K562 (cell line): ENCODE results near the gene DGLUCY. TPM values are rescaled to one million over a fixed set of nuclear protein-coding genes. Genes with fewer than 3 reads are reported as not detected.

ENCODE experiments used
- CBX1 ChIP-seq: sonication (generic); IDR thresholded peaks from 2 replicates; pipeline ENCODE4 v1.6.1; 2016; ENCODE audit warnings: antibody characterized with exemption, low read depth, mild to moderate bottlenecking
- ERF ChIP-seq: fragments of 450-650 bp; formaldehyde crosslinking; IDR thresholded peaks from 2 replicates; pipeline ENCODE4 v1.4.0; 2020; ENCODE audit warnings: mild to moderate bottlenecking, mixed read lengths
- MAZ ChIP-seq, 2 experiments: fragments of 450-650 bp in 1 of 2; sonication (generic) in 1 of 2; formaldehyde crosslinking; IDR thresholded peaks in 1 of 2; conservative IDR thresholded peaks in 1 of 2; 2 replicates each; pipeline versions ENCODE4 v1.4.0 to v1.5.0; 2020; ENCODE audit warnings: mild to moderate bottlenecking in 1 of 2, missing genetic modification reagents in 1 of 2
- RBFOX2 ChIP-seq: fragments of 200-400 bp; formaldehyde crosslinking; IDR thresholded peaks from 2 replicates; pipeline ENCODE4 v1.6.1; 2017; ENCODE audit warnings: low read depth, mild to moderate bottlenecking, low read length, moderate library complexity
- SIX5 ChIP-seq, 2 experiments: IDR thresholded peaks; 2 replicates each; pipeline ENCODE4 v1.6.1; 2011; ENCODE audit warnings: low read length in 2 of 2, borderline replicate concordance in 1 of 2, low read depth in 1 of 2, mild to moderate bottlenecking in 1 of 2, moderate library complexity in 1 of 2; ENCODE audit not compliant: insufficient read depth in 1 of 2
- TRIM25 ChIP-seq: fragments of 450-650 bp; IDR thresholded peaks from 2 replicates; pipeline ENCODE4 v1.7.0; 2016; ENCODE audit warnings: borderline replicate concordance
- ZNF740 ChIP-seq, 3 experiments: fragments of 200-800 bp in 1 of 3; sonication (Bioruptor generic) in 1 of 3; sonication (generic) in 1 of 3; formaldehyde crosslinking in 1 of 3; IDR thresholded peaks; 2 replicates each; pipeline versions ENCODE4 v1.6.1 to v1.8.0; 2016 to 2022; ENCODE audit warnings: mild to moderate bottlenecking in 2 of 3, missing compliant biosample characterization in 2 of 3, missing genetic modification characterization in 2 of 3, missing genetic modification reagents in 1 of 3
- polyA plus RNA-seq, 8 experiments: library from polyadenylated mRNA; depleted of rRNA in 4 of 8; stranded (reverse) in 5 of 8; unstranded in 3 of 8; fragments of >200 nt; fragmentation: Nextera tagmentation in 2 of 8; fragmentation: Illumina TruSeq in 1 of 8; extraction: Ambion mirVana in 2 of 8; extraction: Trizol in 1 of 8; gene quantifications; 2 replicates each; pipeline versions ENCODE4 v1.2.1 to v1.2.3, GENCODE V29; 2011 to 2014; ENCODE audit warnings: inconsistent platforms in 1 of 8, missing spikeins in 1 of 8
- total RNA-seq, 7 experiments: library from RNA; depleted of rRNA in 6 of 7; stranded (reverse); fragments of >200 nt in 6 of 7; fragmentation: Illumina TruSeq in 2 of 7; extraction: Trizol in 2 of 7; gene quantifications; 2 replicates each; pipeline versions ENCODE4 v1.2.1 to v1.2.3, GENCODE V29; 2011 to 2021; ENCODE audit warnings: low replicate concordance in 1 of 7

Gene DGLUCY
- total and polyA plus RNA-seq, 9 of the 15 experiments (the other 6 are each of a cell fraction or from before 2014, with no cell fraction given): 9.9 to 28.4 (median 21.0) TPM

- TF ChIP-seq RBFOX2: peak; percentile 51
- TF ChIP-seq SIX5 (IDR thresholded peaks at IDR 0.05; ENCODE audit: borderline replicate concordance in 1 of 2, insufficient read depth in 1 of 2, low read depth in 1 of 2, low read length in 2 of 2): no peak
- TF ChIP-seq ERF (CRISPR knock-in tag): no peak
- TF ChIP-seq MAZ (CRISPR knock-in tag; conservative IDR thresholded peaks at IDR 0.05 in 1 of 2, IDR thresholded peaks at IDR 0.05 in 1 of 2): peak in 1 of 2 experiments; percentile 27; a peak in 1 of 4 replicates
- no peak for TF ChIP-seq TRIM25
- 0 out of 2 replicates have a peak, but pooled peaks have one; percentile 6 for TF ChIP-seq CBX1
- peak; percentile 54; the same call in 1 of the 2 replicates for TF ChIP-seq ZNF740 (CRISPR knock-in tag; IDR thresholded peaks at IDR 0.05)
- TF ChIP-seq ZNF740 (tag; IDR thresholded peaks at IDR 0.05): no peak
Measured at GRCh38 chr14:91253795-91254323, 140.0 kb downstream of the DGLUCY start (continued).
